Upper lobe of left lung (tissue), 4 donors: ENCODE measurements around the gene OR8D1.

Experiments
- EP300 ChIP-seq, 4 donors: sonication (generic); formaldehyde crosslinking; IDR thresholded peaks; one replicate each; pipeline ENCODE4 v1.5.1; 2017; ENCODE audit warnings: antibody characterized with exemption in 4 of 4, control low read depth in 2 of 4
- POLR2A ChIP-seq, 4 donors: fragments of 450-650 bp; IDR thresholded peaks; one replicate each; pipeline ENCODE4 v1.5.1; 2016 to 2017; ENCODE audit warnings: antibody characterized with exemption in 4 of 4, mild to moderate bottlenecking in 2 of 4

DNA sequence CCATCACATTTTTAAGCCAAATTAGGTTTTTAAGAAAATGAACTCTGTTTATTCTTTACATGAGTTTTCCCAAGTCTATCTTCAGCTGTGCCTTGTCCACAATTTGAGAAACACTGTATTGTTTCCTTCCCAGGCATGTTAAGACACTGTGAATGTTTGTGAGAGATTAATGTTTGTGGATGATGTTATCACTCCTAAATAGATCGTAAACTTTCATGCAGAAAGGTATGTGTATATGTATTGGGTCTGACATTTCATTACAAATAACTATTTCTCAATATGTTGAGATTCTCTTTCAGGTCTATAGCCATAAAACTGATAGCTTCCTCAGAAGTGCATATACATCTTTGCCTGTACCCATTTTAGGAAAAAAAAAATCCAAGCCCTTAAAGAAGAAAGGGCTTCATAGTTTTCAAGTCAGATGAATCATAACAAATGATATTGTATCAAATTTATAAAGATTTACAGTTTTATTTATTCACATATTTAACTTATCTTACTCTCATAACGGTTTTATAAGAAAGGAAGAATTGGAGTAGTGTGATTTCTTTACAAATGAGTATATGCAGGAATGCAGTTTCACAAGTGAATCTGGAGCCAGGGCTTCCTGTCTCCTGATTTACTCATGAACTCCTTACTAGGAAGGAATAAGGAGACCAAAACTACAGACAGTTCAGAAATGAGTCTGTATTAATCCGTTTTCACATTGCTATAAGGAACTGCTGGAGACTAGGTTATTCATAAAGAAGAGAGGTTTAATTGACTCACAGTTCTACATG lies 11.2 kb downstream of the OR8D1 start:
- TF ChIP-seq EP300 (IDR thresholded peaks at IDR 0.05) = no peak
- TF ChIP-seq POLR2A (IDR thresholded peaks at IDR 0.05) = no peak
